Progenitor cell of endocrine pancreas (in vitro differentiated cells): ENCODE results near the gene LSM7. TPM values are rescaled to one million over a fixed set of nuclear protein-coding genes. Genes with fewer than 3 reads are reported as not detected.

Source experiments
- DNase-seq: peaks from one replicate; pipeline ENCODE4 v3.0.0; 2021; ENCODE audit warnings: low spot score; ENCODE audit not compliant: unreplicated experiment
- H3K27ac Mint-ChIP-seq: 2 replicates; pipeline ENCODE4 v1.8.0; 2021; ENCODE audit warnings: mild to moderate bottlenecking, moderate library complexity, mixed read lengths
- H3K27me3 Mint-ChIP-seq: 2 replicates; pipeline ENCODE4 v1.8.0; 2021; ENCODE audit warnings: mixed read lengths
- H3K36me3 Mint-ChIP-seq: 2 replicates; pipeline ENCODE4 v1.8.0; 2022; ENCODE audit warnings: mixed read lengths; ENCODE audit not compliant: insufficient read depth
- H3K4me1 Mint-ChIP-seq: 2 replicates; pipeline ENCODE4 v1.8.0; 2021; ENCODE audit warnings: low read depth, mixed read lengths
- H3K4me3 Mint-ChIP-seq: 2 replicates; pipeline ENCODE4 v1.8.0; 2021; ENCODE audit warnings: low read depth, mild to moderate bottlenecking, moderate library complexity, mixed read lengths
- H3K9me3 Mint-ChIP-seq: 2 replicates; pipeline ENCODE4 v1.8.0; 2021; ENCODE audit warnings: low read depth, mixed read lengths
- total RNA-seq: library from RNA; stranded (reverse); gene quantifications from 2 replicates; pipeline ENCODE4 v1.2.1, GENCODE V29; 2021
- TF ChIP-seq, protein P1 (sequence below): fragments of 200-600 bp; sonication (generic); IDR thresholded peaks from one replicate; pipeline ENCODE4 v1.5.0; 2021; ENCODE audit warnings: antibody characterized with exemption, mild to moderate bottlenecking; ENCODE audit not compliant: unreplicated experiment

LSM7 gene
- total RNA-seq, 1 donor from 2014 or later = 126 TPM

DNA sequence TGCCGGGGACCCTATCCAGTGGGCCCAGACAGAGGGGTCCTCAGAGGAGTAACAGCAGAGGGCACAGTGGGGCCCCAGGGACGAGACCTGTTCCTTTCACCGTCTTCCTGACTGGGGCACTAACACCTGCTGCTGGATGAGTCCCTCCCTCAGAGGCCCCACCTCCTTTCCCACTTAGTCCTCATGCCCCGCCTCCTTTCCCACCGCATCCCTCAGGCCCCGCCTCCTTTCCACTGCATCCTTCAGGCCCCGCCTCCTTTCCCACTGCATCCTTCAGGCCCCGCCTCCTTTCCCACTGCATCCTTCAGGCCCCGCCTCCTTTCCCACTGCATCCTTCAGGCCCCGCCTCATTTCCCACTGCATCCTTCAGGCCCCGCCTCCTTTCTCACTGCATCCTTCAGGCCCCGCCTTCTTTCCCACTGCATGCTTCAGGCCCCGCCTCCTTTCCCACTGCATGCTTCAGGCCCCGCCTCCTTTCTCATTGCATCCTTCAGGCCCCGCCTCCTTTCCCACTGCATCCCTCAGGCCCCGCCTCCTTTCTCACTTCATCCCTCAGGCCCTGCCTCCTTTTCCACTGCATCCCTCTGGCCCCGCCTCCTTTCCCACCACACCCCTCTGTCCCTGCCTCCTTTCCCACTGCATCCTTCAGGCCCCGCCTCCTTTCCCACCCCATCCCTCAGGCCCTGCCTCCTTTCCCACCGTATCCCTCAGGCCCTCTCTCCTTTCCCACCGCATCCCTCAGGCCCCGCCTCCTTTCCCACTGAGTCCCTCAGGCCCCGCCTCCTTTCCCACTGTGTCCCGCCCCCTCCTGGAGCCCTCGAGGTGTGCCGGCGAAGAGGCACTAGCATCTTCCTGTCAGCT lies 6.8 kb upstream of the LSM7 start:
- peaks cover 3% of the 10 kb centered on the region for H3K36me3 Mint-ChIP-seq
- no peak overlapping the region for H3K4me3 Mint-ChIP-seq
- H3K4me1 Mint-ChIP-seq = peaks cover 14% of the 10 kb centered on the region
- no peaks in the 10 kb centered on the region for H3K9me3 Mint-ChIP-seq
- H3K27ac Mint-ChIP-seq = no peak overlapping the region
- DNase-seq = no peak
- TF ChIP-seq, protein P1, sequence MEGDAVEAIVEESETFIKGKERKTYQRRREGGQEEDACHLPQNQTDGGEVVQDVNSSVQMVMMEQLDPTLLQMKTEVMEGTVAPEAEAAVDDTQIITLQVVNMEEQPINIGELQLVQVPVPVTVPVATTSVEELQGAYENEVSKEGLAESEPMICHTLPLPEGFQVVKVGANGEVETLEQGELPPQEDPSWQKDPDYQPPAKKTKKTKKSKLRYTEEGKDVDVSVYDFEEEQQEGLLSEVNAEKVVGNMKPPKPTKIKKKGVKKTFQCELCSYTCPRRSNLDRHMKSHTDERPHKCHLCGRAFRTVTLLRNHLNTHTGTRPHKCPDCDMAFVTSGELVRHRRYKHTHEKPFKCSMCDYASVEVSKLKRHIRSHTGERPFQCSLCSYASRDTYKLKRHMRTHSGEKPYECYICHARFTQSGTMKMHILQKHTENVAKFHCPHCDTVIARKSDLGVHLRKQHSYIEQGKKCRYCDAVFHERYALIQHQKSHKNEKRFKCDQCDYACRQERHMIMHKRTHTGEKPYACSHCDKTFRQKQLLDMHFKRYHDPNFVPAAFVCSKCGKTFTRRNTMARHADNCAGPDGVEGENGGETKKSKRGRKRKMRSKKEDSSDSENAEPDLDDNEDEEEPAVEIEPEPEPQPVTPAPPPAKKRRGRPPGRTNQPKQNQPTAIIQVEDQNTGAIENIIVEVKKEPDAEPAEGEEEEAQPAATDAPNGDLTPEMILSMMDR = no peak
- no peaks in the 10 kb centered on the region for H3K27me3 Mint-ChIP-seq

DNA sequence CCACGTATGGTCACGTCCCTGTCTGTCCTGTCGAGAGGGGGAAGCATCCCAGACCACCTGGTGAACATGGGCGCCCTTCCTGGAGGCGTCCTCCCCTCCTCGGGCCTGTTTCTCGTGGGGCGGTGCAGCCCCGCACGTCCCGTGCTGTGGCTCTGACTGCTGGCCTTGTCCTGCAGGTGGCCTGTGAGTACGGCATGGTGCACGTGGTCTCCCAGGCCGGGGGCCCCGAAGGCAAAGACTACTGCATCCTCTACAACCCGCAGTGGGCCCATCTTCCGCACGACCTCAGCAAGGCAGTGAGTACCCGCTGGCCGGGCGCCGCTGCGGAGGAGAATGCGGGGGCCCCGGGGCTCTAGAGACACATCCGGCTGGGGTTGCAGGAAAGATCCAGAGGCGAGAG lies 6.0 kb upstream of the LSM7 start:
- DNase-seq = no peak
- Mint-ChIP-seq H3K27me3 (no peaks in the 10 kb centered on the region), H3K9me3 (no peaks in the 10 kb centered on the region), H3K4me3 (no peak overlapping the region), H3K27ac (no peak overlapping the region), H3K36me3 (peaks cover 3% of the 10 kb centered on the region), H3K4me1 (peaks cover 20% of the 10 kb centered on the region)
- TF ChIP-seq, protein P1 = no peak

DNA sequence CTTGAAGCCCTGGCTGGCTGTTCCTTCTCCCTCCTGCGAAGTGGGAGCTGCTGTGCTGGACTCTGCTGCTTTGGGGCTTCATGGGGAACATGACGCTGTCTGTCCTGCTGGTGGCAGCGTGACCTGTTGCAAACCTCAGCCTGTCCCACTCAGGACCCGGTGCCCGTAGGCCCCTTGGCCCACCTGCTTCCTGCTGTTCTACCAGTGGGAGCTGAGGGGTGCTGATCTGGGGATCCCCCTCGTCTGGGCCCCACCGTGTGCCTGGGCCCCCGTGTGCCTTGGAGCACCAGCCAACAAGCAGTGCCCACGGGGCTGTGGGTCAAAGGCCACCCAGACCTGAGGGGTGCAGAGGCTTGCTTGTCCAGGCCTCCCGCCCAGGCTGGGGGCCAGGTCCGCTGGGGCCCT lies 5.4 kb upstream of the LSM7 start:
- TF ChIP-seq, protein P1 = no peak
- Mint-ChIP-seq H3K9me3 (no peaks in the 10 kb centered on the region), H3K4me1 (peaks cover 24% of the 10 kb centered on the region), H3K27me3 (no peaks in the 10 kb centered on the region), H3K36me3 (peaks cover 3% of the 10 kb centered on the region), H3K27ac (no peak overlapping the region), H3K4me3 (no peak overlapping the region)
- DNase-seq = no peak

DNA sequence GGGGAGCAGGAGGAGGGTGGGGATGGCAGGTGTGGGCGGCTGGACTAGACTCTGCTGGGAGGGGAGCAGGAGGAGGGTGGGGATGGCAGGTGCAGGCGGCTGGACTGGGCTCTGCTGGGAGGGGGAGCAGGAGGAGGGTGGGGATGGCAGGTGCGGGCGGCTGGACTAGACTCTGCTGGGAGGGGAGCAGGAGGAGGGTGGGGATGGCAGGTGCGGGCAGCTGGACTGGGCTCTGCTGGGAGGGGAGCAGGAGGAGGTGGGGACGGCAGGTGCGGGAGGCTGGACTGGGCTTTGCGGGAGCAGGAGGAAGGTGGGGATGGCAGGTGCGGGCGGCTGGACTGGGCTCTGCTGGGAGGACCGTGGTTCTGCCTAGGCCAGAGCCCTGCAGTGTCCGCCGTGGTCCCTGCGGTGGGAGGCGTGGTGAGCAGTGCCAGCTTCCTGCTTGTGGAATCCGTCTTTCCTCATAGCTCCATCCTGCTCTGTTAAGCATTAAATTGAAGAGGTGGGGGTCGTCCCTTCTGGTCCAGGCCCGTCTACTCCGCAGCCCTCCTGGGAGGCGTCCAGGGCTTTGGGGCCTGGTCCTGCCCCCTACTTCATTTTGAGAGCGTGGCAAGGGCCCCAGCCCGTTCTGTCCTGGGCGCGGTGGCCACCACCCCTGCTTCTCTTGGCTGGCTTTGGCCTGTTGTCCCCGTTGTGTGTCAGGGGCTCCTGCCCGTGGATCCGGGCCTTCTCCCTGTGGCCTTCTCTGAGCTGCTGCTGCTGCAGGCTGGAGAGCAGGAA lies 4.8 kb upstream of the LSM7 start:
- no peaks in the 10 kb centered on the region for H3K27me3 Mint-ChIP-seq
- no peak overlapping the region for H3K27ac Mint-ChIP-seq
- H3K4me1 Mint-ChIP-seq = peaks cover 26% of the 10 kb centered on the region
- H3K4me3 Mint-ChIP-seq = no peak overlapping the region
- no peak for DNase-seq
- no peaks in the 10 kb centered on the region for H3K9me3 Mint-ChIP-seq
- peaks cover 3% of the 10 kb centered on the region for H3K36me3 Mint-ChIP-seq
- TF ChIP-seq, protein P1 = no peak

DNA sequence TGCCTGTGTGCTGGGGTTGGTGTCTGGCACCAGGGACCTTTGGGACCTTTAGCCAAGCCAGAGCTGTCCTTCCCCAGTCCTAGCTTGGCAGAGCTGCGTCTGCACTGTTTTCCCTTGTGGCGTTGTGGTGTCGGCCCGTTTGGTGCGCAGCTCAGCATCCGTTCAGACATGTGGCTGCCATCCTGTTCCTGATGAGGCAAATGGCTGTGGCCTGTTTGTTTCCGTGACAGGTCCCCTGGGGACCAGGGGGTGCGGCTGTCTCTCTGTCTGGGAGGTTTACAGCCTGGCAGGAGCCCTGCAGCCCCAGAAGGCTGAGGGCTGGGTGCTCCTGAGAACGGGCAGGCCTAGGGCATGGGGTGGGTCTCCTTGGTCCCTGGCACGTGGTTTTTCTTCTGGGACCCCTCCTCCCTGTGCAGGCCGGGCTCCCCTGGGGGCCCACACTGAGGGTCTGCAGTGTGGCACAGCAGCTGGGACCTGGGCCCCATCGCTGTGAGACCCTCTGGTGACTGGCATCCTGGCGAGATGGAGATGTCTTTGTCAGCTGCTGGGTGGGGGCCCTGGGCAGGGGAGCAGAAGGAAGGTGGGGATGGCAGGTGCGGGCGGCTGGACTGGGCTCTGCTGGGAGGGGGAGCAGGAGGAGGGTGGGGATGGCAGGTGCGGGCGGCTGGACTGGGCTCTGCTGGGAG lies 4.1 kb upstream of the LSM7 start:
- no peaks in the 10 kb centered on the region for H3K27me3 Mint-ChIP-seq
- no peak for DNase-seq
- peaks cover 3% of the 10 kb centered on the region for H3K36me3 Mint-ChIP-seq
- no peak overlapping the region for H3K4me3 Mint-ChIP-seq
- H3K4me1 Mint-ChIP-seq = peaks cover 29% of the 10 kb centered on the region
- TF ChIP-seq, protein P1 = no peak
- peak overlapping the region; percentile 64 for H3K27ac Mint-ChIP-seq
- no peaks in the 10 kb centered on the region for H3K9me3 Mint-ChIP-seq
